HEK293 (cell line): Measurements from ENCODE around the gene RRP9.

Experiments used
- CTCF ChIA-PET: fragments of 350-600 bp; formaldehyde crosslinking; extraction: SDS; loops from one replicate; lab custom pipeline; 2021; ENCODE audit warnings: antibody characterized with exemption; lab: Yijun Ruan, JAX
- POLR2A ChIA-PET: fragments of 300-600 bp; formaldehyde crosslinking; extraction: SDS; loops from one replicate; lab custom pipeline; 2020; ENCODE audit warnings: antibody characterized with exemption, inconsistent platforms; lab: Yijun Ruan, JAX
- H3K27ac ChIP-seq: fragments of 200-500 bp; sonication (Bioruptor generic); 2 replicates; pipeline ENCODE4 v1.5.1; 2014; ENCODE audit warnings: low read depth, low read length, control low read depth, inconsistent platforms; ENCODE audit errors: extremely low read depth
- H3K36me3 ChIP-seq, 2 experiments: fragments of 200-500 bp in 1 of 2; sonication (Bioruptor generic) in 1 of 2; 1 replicate in 1 of 2; 2 replicates in 1 of 2; pipeline ENCODE4 v1.5.1; 2014 to 2017; ENCODE audit warnings: inconsistent platforms in 2 of 2, low read length in 2 of 2; ENCODE audit not compliant: control insufficient read depth in 2 of 2, insufficient read depth in 1 of 2
- H3K4me1 ChIP-seq: fragments of 200-500 bp; sonication (Bioruptor generic); 2 replicates; pipeline ENCODE4 v1.5.1; 2014; ENCODE audit warnings: mild to moderate bottlenecking, low read length, inconsistent platforms; ENCODE audit not compliant: control insufficient read depth, insufficient read depth
- H3K4me3 ChIP-seq: 2 replicates; pipeline ENCODE4 v1.5.1; 2011; ENCODE audit warnings: low read depth, mild to moderate bottlenecking, control low read depth, low read length, moderate library complexity
- H3K9me3 ChIP-seq: fragments of 200-500 bp; sonication (Bioruptor generic); 2 replicates; pipeline ENCODE4 v1.5.1; 2014; ENCODE audit warnings: low read depth, low read length, inconsistent platforms; ENCODE audit not compliant: control insufficient read depth, insufficient read depth
- BCL11B ChIP-seq: fragments of 450-650 bp; formaldehyde crosslinking; IDR thresholded peaks from 2 replicates; pipeline ENCODE4 v1.5.1; 2016; ENCODE audit warnings: low read depth, missing biosample characterization, missing genetic modification characterization
- EGR2 ChIP-seq: fragments of 450-650 bp; formaldehyde crosslinking; IDR thresholded peaks from 2 replicates; pipeline ENCODE4 v1.5.1; 2016; ENCODE audit warnings: low read depth, missing biosample characterization, missing genetic modification characterization
- GLIS1 ChIP-seq: fragments of 450-650 bp; formaldehyde crosslinking; IDR thresholded peaks from 2 replicates; pipeline ENCODE4 v1.5.1; 2016; ENCODE audit warnings: missing biosample characterization, missing genetic modification characterization
- MYNN ChIP-seq: fragments of 450-650 bp; formaldehyde crosslinking; IDR thresholded peaks from 2 replicates; pipeline ENCODE4 v1.5.1; 2016; ENCODE audit warnings: missing biosample characterization, missing genetic modification characterization, borderline replicate concordance
- ZBTB20 ChIP-seq: fragments of 450-650 bp; formaldehyde crosslinking; IDR thresholded peaks from 2 replicates; pipeline ENCODE4 v1.5.1; 2016; ENCODE audit warnings: missing biosample characterization, missing genetic modification characterization
- ZFHX2 ChIP-seq: fragments of 450-650 bp; formaldehyde crosslinking; conservative IDR thresholded peaks from 2 replicates; pipeline ENCODE4 v1.5.1; 2016; ENCODE audit warnings: missing biosample characterization, missing genetic modification characterization
- ZFP41 ChIP-seq: fragments of 450-650 bp; formaldehyde crosslinking; IDR thresholded peaks from 2 replicates; pipeline ENCODE4 v1.5.1; 2016; ENCODE audit warnings: missing biosample characterization, missing genetic modification characterization, borderline replicate concordance
- ZFP69B ChIP-seq: fragments of 450-650 bp; formaldehyde crosslinking; IDR thresholded peaks from 2 replicates; pipeline ENCODE4 v1.5.1; 2016; ENCODE audit warnings: missing biosample characterization, missing genetic modification characterization
- ZNF146 ChIP-seq: fragments of 450-650 bp; formaldehyde crosslinking; IDR thresholded peaks from 2 replicates; pipeline ENCODE4 v1.5.1; 2016; ENCODE audit warnings: missing biosample characterization, missing genetic modification characterization
- ZNF335 ChIP-seq: fragments of 450-650 bp; formaldehyde crosslinking; conservative IDR thresholded peaks from 2 replicates; pipeline ENCODE4 v1.5.1; 2016; ENCODE audit warnings: missing biosample characterization, missing genetic modification characterization
- ZNF521 ChIP-seq: fragments of 450-650 bp; formaldehyde crosslinking; IDR thresholded peaks from 2 replicates; pipeline ENCODE4 v1.5.1; 2017; ENCODE audit warnings: missing biosample characterization, mild to moderate bottlenecking, missing genetic modification characterization
- TF ChIP-seq, protein P1 (sequence below): fragments of 450-650 bp; formaldehyde crosslinking; IDR thresholded peaks from 2 replicates; pipeline ENCODE4 v1.5.1; 2016; ENCODE audit warnings: missing biosample characterization, missing genetic modification characterization
- TF ChIP-seq, protein P2 (sequence below): fragments of 450-650 bp; formaldehyde crosslinking; IDR thresholded peaks from 2 replicates; pipeline ENCODE4 v1.5.1; 2017; ENCODE audit warnings: missing biosample characterization, missing genetic modification characterization
- TF ChIP-seq, protein P3 (sequence below): fragments of 450-650 bp; formaldehyde crosslinking; IDR thresholded peaks from 2 replicates; pipeline ENCODE4 v1.5.1; 2016; ENCODE audit warnings: missing biosample characterization, missing genetic modification characterization
- TF ChIP-seq, protein P4 (sequence below): fragments of 450-650 bp; formaldehyde crosslinking; IDR thresholded peaks from 2 replicates; pipeline ENCODE4 v1.5.1; 2016; ENCODE audit warnings: missing biosample characterization, missing genetic modification characterization
- TF ChIP-seq, protein P5 (sequence below): fragments of 450-650 bp; formaldehyde crosslinking; IDR thresholded peaks from 2 replicates; pipeline ENCODE4 v1.5.1; 2016; ENCODE audit warnings: missing biosample characterization, missing genetic modification characterization
- TF ChIP-seq, protein P6 (sequence below): fragments of 450-650 bp; formaldehyde crosslinking; IDR thresholded peaks from 2 replicates; pipeline ENCODE4 v1.5.1; 2016; ENCODE audit warnings: missing biosample characterization, missing genetic modification characterization

The RRP9 gene

DNA sequence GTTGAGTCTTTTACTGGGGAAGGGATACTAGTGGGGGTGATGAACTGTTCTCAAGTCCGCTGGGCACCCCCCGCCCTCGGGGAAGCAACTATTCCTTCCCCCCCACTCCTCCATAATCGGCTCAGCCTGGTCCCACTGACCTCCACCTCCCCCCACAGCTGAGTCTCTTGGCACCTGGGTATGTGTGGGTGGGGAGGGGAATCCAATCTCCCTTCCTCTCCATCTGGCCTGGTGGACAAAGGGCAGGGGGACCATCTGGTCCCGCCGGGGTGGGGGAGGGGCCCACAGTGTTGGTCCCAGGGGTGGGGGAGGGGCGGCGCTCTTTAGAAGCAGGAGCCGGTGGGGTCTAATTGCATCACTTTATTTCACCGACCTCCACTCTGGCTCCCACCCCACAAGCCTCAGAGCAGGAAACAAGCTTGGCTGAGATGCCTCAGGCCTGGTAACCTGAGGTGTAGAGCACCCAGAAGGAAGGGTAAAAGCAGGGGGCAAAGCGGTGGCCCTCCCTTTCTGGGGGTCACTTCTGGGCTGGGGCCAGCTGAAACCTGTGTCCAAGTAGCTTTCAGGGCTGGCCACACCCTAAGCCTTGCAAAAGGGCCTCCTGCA is 26.6 kb upstream of the RRP9 start:
- TF ChIP-seq ZFP41 (tag by site-specific recombination): no peak
- TF ChIP-seq, protein P1, sequence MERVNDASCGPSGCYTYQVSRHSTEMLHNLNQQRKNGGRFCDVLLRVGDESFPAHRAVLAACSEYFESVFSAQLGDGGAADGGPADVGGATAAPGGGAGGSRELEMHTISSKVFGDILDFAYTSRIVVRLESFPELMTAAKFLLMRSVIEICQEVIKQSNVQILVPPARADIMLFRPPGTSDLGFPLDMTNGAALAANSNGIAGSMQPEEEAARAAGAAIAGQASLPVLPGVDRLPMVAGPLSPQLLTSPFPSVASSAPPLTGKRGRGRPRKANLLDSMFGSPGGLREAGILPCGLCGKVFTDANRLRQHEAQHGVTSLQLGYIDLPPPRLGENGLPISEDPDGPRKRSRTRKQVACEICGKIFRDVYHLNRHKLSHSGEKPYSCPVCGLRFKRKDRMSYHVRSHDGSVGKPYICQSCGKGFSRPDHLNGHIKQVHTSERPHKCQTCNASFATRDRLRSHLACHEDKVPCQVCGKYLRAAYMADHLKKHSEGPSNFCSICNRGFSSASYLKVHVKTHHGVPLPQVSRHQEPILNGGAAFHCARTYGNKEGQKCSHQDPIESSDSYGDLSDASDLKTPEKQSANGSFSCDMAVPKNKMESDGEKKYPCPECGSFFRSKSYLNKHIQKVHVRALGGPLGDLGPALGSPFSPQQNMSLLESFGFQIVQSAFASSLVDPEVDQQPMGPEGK (tag by site-specific recombination): 0 out of 2 replicates have a peak, but pooled peaks have one; percentile 54
- TF ChIP-seq, protein P2, sequence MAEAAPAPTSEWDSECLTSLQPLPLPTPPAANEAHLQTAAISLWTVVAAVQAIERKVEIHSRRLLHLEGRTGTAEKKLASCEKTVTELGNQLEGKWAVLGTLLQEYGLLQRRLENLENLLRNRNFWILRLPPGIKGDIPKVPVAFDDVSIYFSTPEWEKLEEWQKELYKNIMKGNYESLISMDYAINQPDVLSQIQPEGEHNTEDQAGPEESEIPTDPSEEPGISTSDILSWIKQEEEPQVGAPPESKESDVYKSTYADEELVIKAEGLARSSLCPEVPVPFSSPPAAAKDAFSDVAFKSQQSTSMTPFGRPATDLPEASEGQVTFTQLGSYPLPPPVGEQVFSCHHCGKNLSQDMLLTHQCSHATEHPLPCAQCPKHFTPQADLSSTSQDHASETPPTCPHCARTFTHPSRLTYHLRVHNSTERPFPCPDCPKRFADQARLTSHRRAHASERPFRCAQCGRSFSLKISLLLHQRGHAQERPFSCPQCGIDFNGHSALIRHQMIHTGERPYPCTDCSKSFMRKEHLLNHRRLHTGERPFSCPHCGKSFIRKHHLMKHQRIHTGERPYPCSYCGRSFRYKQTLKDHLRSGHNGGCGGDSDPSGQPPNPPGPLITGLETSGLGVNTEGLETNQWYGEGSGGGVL: peak; percentile 89
- TF ChIP-seq ZBTB20 (tag by site-specific recombination): peak; percentile 14; the same call in 1 of the 2 replicates
- no peak for TF ChIP-seq ZNF146
- no peak for TF ChIP-seq BCL11B (tag by site-specific recombination)
- TF ChIP-seq, protein P3, sequence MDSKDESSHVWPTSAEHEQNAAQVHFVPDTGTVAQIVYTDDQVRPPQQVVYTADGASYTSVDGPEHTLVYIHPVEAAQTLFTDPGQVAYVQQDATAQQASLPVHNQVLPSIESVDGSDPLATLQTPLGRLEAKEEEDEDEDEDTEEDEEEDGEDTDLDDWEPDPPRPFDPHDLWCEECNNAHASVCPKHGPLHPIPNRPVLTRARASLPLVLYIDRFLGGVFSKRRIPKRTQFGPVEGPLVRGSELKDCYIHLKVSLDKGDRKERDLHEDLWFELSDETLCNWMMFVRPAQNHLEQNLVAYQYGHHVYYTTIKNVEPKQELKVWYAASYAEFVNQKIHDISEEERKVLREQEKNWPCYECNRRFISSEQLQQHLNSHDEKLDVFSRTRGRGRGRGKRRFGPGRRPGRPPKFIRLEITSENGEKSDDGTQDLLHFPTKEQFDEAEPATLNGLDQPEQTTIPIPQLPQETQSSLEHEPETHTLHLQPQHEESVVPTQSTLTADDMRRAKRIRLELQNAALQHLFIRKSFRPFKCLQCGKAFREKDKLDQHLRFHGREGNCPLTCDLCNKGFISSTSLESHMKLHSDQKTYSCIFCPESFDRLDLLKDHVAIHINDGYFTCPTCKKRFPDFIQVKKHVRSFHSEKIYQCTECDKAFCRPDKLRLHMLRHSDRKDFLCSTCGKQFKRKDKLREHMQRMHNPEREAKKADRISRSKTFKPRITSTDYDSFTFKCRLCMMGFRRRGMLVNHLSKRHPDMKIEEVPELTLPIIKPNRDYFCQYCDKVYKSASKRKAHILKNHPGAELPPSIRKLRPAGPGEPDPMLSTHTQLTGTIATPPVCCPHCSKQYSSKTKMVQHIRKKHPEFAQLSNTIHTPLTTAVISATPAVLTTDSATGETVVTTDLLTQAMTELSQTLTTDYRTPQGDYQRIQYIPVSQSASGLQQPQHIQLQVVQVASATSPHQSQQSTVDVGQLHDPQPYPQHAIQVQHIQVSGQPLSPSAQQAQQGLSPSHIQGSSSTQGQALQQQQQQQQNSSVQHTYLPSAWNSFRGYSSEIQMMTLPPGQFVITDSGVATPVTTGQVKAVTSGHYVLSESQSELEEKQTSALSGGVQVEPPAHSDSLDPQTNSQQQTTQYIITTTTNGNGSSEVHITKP (tag by site-specific recombination): peak; percentile 69
- TF ChIP-seq EGR2 (tag by site-specific recombination): peak; percentile 61
- TF ChIP-seq, protein P4, sequence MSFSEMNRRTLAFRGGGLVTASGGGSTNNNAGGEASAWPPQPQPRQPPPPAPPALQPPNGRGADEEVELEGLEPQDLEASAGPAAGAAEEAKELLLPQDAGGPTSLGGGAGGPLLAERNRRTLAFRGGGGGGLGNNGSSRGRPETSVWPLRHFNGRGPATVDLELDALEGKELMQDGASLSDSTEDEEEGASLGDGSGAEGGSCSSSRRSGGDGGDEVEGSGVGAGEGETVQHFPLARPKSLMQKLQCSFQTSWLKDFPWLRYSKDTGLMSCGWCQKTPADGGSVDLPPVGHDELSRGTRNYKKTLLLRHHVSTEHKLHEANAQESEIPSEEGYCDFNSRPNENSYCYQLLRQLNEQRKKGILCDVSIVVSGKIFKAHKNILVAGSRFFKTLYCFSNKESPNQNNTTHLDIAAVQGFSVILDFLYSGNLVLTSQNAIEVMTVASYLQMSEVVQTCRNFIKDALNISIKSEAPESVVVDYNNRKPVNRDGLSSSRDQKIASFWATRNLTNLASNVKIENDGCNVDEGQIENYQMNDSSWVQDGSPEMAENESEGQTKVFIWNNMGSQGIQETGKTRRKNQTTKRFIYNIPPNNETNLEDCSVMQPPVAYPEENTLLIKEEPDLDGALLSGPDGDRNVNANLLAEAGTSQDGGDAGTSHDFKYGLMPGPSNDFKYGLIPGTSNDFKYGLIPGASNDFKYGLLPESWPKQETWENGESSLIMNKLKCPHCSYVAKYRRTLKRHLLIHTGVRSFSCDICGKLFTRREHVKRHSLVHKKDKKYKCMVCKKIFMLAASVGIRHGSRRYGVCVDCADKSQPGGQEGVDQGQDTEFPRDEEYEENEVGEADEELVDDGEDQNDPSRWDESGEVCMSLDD (tag by site-specific recombination): 0 out of 2 replicates have a peak, but pooled peaks have one; percentile 0
- TF ChIP-seq GLIS1: peak; percentile 40; the same call in 1 of the 2 replicates
- TF ChIP-seq ZNF335 (tag by site-specific recombination): peak; percentile 6; the same call in 1 of the 2 replicates
- TF ChIP-seq ZFP69B (tag by site-specific recombination): 0 out of 2 replicates have a peak, but pooled peaks have one; percentile 28
- TF ChIP-seq ZFHX2: peak; percentile 65
- TF ChIP-seq ZNF521: no peak
- TF ChIP-seq, protein P5, sequence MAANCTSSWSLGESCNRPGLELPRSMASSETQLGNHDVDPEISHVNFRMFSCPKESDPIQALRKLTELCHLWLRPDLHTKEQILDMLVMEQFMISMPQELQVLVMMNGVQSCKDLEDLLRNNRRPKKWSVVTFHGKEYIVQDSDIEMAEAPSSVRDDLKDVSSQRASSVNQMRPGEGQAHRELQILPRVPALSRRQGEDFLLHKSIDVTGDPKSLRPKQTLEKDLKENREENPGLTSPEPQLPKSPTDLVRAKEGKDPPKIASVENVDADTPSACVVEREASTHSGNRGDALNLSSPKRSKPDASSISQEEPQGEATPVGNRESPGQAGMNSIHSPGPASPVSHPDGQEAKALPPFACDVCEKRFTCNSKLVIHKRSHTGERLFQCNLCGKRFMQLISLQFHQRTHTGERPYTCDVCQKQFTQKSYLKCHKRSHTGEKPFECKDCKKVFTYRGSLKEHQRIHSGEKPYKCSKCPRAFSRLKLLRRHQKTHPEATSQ (tag by site-specific recombination): no peak
- no peak for TF ChIP-seq MYNN (tag by site-specific recombination)
- TF ChIP-seq, protein P6, sequence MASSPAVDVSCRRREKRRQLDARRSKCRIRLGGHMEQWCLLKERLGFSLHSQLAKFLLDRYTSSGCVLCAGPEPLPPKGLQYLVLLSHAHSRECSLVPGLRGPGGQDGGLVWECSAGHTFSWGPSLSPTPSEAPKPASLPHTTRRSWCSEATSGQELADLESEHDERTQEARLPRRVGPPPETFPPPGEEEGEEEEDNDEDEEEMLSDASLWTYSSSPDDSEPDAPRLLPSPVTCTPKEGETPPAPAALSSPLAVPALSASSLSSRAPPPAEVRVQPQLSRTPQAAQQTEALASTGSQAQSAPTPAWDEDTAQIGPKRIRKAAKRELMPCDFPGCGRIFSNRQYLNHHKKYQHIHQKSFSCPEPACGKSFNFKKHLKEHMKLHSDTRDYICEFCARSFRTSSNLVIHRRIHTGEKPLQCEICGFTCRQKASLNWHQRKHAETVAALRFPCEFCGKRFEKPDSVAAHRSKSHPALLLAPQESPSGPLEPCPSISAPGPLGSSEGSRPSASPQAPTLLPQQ: 0 out of 2 replicates have a peak, but pooled peaks have one; percentile 51
- Histone ChIP-seq H3K9me3 (no peaks in the 10 kb centered on the region), H3K36me3 (peaks cover 0 to 7% of the 10 kb centered on the region in 2 experiments; a peak in 1 of 3 replicates), H3K4me1 (0 out of 2 replicates have a peak, but pooled peaks cover 2% of the 10 kb centered on the region), H3K4me3 (peak overlapping the region; percentile 57), H3K27ac (no peak overlapping the region; the same call in 1 of the 2 replicates)
- POLR2A ChIA-PET: interaction anchor here (1.8 kb wide), 1 partner anchor 15 kb away, joined by 8 read pairs; the partner anchor contains the start of gene ACY1
- CTCF ChIA-PET: interaction anchor here (0.7 to 1.4 kb wide), 2 partner anchors 27 to 208 kb away, joined by 3 to 9 read pairs; partner anchors contain the start of gene RRP9
